GM18861 (cell line): ENCODE data around the gene NOSIP.
"Not testable (repeated sequence)": the region's sequence is repeated elsewhere in the genome, so short reads cannot be mapped to it uniquely, and the experiment has no call there.

Experiments used
- ATAC-seq: cut with Tn5 transposase; IDR thresholded peaks from one replicate; pipeline ENCODE4 v1.9.1; 2021; ENCODE audit not compliant: unreplicated experiment

The NOSIP gene, protein sequence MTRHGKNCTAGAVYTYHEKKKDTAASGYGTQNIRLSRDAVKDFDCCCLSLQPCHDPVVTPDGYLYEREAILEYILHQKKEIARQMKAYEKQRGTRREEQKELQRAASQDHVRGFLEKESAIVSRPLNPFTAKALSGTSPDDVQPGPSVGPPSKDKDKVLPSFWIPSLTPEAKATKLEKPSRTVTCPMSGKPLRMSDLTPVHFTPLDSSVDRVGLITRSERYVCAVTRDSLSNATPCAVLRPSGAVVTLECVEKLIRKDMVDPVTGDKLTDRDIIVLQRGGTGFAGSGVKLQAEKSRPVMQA

DNA sequence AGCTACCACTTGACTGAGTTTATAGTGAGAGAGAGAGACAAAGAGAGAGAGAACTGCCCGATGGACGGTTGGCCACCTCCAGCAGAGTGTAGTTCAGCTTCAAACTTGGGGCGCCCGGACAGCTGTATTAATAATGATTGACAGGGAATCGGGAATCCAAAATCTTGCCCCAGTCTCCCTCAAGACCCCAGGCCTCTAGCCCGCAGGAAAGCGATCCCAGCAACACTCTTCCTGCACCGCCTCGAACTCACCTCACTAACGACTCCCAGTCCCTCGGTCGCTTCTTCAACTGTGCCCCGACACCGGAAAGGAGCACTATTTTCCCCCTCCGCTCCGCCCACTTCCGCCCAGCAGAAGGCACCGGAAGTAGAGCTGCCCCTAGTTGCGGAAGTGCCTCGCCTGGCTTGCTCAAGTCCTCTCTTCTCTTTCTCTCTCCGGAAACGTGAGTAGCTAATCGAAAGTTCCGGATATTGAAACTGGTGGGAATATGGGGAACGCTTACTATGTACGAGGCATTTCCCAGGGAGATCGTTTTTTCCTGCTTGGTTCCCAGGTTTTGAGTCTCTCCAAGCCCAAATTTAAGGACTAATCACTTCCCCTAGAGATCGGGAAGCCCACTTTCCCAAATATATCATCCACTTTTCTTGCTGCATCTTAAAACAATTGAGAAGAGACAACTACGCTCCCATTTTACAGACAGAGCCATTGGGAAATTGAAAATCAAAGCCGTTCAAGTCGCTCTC, at the start of gene NOSIP:
Gene NOSIP, minus strand, starts transcription at position 293 of the 743 bp plus-strand sequence. CDS start 19,865 bp downstream, outside the sequence.
- ATAC-seq: peak; percentile 58

DNA sequence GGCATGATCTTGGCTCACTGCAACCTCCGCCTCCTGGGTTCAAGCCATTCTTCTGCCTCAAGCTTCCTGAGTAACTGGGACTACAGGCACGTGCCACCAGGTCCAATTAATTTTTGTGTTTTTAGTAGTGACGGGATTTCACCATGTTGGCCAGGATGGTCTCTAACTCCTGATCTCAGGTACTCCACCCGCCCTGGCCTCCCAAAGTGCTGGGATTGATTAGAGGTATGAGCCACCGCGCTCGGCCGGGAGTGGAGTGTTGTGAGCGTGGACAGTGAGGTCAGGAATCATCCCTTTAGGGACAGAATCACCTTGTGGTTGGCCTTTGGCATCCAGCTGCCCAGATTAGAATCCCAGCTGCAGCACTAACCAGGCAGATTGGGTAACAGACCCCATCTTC, 49.3 kb upstream of the NOSIP start:
- no peak for ATAC-seq

DNA sequence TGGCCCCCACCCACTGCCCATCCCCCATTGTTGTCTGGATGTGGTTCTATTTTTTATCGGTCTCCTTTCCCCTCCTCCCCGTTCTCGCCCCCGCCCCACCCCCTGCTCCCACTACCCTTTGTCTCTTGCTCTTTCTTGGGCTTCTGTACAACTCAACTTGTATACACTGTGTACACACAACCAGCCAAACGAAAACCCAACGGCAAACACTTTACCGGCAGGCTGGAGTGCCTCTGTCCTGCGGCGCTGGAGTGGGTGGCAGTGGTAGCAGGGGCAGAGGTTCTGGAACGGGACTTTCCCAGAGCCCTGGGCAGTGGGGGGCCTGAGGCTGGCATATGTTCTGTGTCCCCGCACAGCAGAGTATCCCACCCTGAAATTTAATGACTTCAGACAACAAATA, 45.9 kb upstream of the NOSIP start:
- ATAC-seq: no peak

DNA sequence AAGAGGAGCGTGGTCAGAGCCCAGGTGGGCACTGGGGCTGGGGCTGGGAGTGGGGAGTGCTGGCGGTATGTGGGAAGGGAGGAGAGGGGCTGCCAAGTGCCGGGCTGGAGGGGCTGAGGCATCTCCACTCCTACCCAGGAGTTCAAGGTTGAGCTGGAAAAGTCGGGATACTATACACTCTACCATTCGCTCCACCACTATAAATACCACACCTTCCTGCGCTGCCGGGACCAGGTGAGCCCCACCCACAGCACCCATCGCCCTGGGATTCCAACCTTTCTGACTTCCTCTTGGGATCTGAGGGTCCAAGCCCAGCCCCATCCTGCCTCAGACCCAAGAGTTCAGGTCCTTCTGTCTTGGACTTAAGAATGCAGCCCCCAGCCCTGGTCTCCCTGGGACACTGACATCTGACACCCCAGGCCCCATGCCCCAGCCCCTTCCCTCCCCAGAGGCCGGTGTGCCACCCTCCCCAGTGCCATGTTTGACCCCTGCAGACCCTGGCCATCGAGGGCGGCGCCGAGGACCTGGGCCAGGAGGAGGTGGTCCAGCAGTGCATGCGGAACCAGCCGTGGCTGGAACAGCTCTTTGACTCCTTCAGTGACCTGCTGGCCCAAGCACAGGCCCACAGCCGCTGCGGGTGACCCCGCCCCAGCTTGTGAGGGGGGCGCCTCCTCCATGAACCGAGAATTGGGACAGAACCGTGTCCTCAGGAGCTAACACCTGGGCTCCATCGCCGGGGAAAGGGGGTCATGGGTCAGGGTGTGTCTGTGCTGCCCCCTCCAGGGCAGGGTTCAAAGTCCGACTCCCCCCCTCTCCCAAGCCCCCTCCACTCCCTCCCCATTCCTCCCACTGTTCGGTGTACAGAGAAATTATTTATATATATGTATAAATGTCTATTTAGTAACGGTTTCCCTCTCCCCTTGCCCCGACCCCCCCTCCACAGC, 44.9 kb upstream of the NOSIP start:
- ATAC-seq: no peak

DNA sequence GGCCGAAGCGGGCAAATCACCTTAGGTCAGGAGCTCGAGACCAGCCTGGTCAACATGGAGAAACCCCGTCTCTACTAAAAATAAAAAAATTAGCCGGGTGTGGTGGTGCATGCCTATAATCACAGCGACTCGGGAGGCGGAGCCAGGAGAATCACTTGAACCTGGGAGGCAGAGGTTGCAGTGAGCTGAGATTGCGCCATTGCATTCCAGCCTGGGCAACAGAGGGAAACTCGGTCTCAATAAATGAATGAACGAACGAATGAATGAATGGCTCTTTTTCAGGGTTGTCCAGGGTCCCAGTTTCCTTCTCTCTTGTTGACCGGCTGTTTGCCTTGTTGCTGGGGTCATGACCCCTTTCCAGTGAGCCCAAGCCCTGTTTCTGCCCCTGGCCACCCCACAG, 37.5 kb upstream of the NOSIP start:
- not testable (repeated sequence) for ATAC-seq

DNA sequence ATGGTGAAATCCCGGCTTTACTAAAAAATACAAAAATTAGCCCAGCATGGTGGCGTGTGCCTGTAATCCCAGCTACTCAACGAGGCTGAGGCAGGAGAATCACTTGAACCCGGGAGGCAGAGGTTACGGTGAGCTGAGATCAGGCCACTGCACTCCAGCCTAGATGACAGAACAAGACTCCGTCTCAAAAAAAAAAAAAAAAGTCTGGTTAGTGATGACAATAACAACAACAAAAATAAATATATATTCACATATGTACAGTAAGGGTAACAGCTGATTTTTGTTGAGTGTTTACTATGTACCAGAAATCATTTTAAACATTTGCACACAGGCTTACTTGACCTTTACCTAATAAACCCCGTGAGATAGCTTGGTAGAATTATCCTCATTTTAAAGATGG, 36.6 kb upstream of the NOSIP start:
- no peak for ATAC-seq

DNA sequence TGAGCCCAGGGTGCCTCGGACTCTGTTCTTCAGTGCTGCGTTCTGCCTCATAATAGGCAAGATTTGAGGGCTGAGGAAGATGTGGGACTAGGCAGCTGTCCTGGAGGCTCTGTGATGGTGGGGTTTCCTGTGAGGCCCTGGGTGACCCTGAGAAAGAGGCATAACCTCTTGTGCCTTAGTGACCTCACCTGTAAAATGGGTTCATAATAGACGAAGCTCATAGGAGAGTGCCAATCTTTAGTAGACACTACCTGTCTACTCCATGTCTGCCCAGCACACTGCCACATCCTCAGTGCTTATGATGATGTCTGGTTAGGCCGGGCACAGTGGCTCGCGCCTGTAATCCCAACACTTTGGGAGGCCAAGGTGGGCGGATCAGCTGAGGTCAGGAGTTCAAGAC, 36.2 kb upstream of the NOSIP start:
- ATAC-seq: no peak

DNA sequence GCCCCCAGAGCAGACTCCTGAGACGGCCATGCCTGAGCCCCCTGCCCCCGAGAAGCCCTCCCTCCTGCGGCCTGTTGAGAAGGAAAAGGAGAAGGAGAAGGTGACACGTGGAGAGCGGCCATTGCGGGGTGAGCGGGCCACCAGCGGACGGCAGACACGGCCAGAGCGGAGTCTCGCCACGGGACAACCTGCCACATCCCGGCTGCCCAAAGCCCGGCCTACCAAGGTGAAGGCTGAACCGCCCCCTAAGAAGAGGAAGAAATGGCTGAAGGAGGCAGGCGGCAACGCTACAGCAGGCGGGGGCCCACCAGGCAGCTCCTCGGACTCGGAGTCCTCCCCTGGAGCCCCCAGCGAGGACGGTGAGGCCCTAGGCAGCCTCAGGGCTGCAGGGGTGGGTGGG, 35.5 kb upstream of the NOSIP start:
- ATAC-seq: no peak

DNA sequence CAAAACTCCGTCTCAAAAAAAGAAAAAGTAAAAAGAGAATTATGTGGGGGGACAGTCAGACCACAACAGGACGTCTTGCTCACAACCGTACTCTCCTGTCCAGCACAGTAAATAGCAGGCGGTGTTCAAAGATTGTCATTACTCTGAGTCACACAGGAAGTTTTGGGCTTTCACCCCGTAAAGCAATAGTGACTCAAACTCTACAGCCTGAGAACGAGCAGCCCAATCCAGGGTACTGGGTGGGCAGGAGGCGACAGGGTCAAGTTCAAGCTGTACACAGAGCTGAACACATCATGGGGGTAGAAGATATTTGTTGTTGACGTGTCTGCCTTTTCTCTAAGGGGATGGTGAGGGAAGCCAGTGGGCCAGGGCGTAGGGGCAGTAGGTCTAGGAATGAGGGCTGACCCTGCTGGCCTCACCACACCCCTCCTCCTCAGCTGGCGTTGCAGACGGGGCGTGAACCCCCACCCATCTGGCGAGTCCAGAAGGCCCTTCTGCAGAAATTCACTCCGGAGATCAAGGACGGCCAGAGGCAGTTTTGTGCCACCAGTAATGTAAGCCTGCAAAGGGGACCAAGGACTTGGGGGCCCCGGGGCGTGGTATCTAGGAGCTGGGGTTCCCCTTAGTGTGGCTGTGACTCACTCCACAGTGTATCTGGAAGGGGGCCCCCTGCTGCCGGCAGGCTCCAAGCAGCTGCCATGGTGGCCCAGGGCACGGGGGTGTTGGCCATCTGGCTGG, 33.9 kb upstream of the NOSIP start:
- no peak for ATAC-seq

DNA sequence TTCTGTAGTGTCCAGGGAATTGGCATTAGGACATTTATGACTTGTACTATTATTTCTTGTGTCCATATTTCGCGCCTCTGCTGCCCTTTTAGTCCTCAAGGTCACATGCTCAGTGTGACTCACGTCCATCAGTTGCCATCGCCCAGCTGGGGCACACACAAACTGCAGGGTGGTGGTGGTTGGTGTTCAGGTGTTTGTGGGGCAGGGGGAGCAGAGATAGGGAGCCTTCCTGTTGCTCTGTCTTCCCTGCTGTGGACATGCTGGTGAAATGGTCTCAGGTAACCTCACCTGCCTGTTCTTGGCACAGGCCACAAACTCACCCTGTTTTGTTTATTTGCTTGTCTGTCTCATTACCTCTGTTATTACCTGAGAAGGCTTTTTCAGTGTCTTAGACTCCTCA, 33.0 kb upstream of the NOSIP start:
- ATAC-seq: no peak

DNA sequence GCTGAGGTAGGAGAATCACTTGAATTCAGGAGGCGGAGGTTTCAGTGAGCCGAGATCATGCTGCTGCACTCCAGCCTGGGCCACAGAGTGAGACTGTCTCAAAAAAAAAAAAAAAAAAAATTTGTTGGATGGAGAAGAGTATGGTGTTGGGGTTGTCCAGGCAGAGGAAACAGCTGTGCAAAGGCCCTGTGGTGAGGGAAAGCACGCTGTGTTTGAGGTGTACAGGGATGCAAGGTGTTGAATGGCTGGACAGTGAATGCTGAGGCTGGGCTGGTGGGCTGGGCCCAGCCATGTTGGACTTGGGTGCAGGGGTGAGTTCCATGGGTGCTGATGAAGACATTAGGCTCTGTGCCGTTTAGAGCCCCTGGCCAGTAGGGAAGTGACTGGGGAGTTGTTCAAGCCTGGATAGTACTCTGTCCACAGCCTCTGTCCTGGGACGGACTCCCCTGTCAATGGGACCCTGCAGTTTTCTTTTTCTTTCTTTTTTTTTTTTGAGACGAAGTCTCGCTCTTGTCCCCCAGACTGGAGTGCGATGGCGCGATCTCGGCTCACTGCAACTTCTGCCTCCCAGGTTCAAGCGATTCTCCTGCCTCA, 29.2 kb upstream of the NOSIP start:
- no peak for ATAC-seq

DNA sequence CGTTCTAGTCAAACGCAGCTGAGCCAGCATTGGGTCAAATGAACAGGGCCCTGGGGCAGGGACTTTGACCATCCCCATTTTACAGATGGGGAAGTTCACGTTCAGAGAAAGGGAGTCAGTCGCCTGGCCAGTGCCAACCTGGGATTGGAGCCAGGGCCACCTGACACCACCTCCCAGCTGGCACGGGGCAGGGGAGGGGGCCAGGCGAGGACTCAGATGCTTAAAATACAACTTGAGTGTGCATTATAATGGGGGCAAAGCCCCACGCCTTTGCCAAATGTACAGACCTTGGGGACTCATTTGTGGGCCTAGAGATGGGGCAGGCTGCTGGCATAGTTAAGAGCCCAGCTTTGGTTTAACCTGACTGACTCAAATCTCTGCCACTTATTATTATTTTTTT, 25.2 kb upstream of the NOSIP start:
- ATAC-seq: no peak

DNA sequence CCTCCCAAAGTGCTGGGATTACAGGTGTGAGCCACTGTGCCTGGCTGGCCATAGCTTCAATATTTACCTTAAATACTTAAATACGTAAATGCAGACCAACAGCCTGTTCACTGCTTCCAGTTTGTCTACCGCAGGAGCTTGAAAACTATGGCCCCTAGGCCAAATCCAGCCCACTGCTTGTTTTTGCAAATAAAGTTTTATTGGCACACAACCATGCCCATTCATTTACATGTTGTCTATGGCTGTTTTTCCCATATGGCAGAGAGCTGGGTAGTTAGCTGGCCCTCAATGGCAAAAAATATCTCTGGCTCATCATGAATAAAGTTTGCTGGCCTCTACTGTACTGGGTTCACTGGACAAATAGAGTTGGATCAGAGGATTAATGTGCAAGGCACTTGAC, 22.4 kb upstream of the NOSIP start:
- ATAC-seq: no peak

DNA sequence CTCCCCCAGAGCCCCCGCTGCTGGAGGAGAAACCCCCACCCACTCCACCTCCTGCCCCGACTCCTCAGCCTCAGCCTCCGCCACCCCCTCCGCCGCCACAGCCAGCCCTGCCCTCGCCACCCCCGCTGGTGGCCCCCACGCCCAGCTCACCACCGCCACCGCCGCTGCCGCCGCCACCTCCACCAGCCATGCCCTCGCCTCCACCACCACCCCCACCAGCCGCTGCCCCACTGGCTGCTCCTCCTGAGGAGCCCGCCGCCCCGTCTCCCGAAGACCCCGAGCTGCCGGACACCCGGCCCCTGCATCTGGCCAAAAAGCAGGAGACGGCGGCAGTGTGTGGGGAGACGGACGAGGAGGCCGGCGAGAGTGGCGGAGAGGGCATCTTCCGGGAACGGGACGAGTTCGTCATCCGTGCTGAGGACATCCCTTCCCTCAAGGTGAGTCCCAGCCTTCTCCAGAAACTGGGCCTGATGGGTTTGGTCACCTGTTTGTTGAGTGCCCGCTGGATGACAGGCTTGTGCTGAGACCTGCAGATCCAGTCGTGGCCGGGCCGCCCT, 21.2 kb upstream of the NOSIP start:
- ATAC-seq: no peak

DNA sequence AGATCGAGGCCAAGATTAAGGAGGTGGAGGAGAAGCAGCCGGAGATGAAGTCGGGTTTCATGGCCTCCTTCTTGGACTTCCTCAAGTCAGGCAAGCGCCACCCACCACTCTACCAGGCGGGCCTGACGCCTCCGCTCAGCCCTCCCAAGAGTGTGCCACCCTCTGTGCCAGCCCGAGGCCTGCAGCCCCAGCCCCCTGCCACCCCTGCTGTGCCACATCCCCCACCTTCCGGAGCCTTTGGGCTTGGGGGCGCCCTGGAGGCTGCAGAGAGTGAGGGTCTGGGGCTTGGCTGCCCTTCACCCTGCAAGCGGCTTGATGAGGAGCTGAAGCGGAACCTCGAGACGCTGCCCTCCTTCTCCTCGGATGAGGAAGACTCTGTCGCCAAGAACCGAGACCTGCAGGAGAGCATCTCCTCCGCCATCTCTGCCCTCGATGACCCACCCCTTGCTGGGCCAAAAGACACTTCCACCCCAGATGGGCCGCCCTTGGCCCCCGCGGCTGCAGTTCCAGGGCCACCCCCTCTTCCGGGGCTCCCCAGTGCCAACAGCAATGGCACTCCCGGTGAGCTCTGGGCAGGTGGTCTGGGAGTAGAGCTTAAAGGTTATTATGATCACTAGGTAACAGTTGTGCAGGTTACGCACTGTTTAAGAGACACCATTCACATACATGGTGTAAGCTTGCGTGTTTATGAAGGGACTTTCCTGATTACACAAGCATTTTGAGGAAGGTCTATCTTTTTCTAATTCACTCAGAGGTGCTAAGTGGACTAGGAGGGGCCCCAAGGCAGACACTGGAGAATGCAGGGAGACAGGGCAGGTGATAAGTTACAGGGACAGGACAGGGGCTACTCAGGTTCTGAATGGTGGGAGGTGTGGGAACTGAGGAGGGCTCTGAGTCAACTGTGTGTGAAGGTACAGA, 19.3 kb upstream of the NOSIP start:
- no peak for ATAC-seq

DNA sequence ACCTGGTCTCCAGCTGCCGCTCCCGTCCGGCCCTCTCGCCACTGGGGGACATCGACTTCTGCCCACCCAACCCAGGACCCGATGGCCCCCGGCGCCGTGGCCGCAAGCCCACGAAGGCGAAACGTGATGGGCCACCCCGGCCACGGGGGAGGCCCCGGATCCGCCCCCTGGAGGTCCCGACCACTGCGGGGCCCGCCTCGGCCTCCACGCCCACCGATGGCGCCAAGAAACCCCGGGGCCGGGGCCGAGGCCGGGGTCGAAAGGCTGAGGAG, 17.3 kb upstream of the NOSIP start:
- no peak for ATAC-seq

DNA sequence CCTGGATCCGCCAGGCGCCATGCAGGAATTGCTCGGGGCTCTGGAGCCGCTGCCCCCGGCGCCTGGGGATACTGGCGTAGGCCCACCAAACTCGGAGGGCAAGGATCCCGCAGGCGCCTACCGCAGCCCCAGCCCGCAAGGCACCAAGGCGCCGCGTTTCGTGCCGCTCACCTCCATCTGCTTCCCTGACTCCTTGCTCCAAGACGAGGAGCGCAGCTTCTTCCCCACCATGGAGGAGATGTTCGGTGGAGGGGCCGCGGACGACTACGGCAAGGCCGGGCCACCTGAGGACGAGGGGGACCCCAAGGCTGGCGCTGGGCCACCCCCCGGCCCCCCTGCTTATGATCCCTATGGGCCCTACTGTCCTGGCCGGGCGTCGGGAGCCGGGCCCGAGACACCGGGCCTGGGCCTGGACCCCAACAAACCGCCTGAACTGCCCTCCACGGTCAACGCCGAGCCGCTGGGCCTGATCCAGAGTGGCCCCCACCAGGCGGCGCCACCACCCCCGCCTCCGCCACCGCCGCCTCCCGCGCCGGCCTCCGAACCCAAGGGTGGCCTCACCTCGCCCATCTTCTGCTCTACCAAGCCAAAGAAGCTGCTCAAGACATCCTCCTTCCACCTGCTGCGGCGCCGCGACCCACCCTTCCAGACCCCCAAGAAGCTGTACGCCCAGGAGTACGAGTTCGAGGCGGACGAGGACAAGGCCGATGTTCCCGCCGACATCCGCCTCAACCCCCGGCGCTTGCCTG, 16.8 kb upstream of the NOSIP start:
- no peak for ATAC-seq

DNA sequence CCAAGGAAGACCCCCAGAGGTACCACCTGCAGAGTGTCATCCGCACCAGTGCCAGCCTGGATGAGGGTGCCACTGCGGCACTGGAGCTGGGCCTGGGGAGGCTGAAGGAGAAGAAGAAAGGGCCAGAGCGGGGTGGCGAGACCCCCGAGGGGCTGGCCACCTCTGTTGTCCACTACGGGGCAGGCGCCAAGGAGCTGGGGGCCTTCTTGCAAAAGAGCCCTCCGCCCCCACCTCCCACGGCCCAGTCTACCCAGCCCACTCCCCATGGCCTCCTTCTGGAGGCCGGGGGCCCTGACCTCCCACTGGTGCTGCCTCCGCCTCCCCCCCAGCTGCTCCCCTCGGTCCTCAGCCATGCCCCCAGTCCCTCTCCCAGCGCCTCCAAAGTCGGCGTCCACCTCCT, 16.1 kb upstream of the NOSIP start:
- ATAC-seq: no peak
